A549 (cell line): ENCODE data around the gene AMIGO3. TPM values are rescaled to one million over a fixed set of nuclear protein-coding genes. Genes with fewer than 3 reads are reported as not detected.
"Not testable (repeated sequence)": the region's sequence is repeated elsewhere in the genome, so short reads cannot be mapped to it uniquely, and the experiment has no call there.

Source experiments
- ATAC-seq, 2 experiments: fragments of 200-7000 bp in 1 of 2; fragments of >200 bp in 1 of 2; cut with Nextera tagmentation in 1 of 2; cut with Tn5 transposase in 1 of 2; 3 replicates each; pipeline versions ENCODE4 v1.8.0 to v1.9.1; 2018 to 2020; ENCODE audit warnings: mild to moderate bottlenecking in 1 of 2, moderate library complexity in 1 of 2
- CTCF ChIA-PET: fragments of 300-600 bp; sonication (Branson Sonifier 250); formaldehyde crosslinking; extraction: SDS; loops from one replicate; lab custom pipeline; 2021; ENCODE audit warnings: antibody characterized with exemption, inconsistent platforms; lab: Yijun Ruan, JAX
- POLR2A ChIA-PET: fragments of 350-600 bp; formaldehyde crosslinking; extraction: SDS; loops from one replicate; lab custom pipeline; 2021; ENCODE audit warnings: antibody characterized with exemption, inconsistent platforms; lab: Yijun Ruan, JAX
- DNase-seq, 2 experiments: peaks; one replicate each; pipeline versions ENCODE4 v3.0.0 to v3.0.0-alpha.2; 2011 to 2016; ENCODE audit warnings: low read depth in 1 of 2, low spot score in 1 of 2
- FAIRE-seq: peaks from 2 replicates; lab custom pipeline; 2011; peaks lifted over from hg19 to GRCh38; lab: Jason Lieb, UNC
- H3K27ac ChIP-seq, 2 experiments: fragments of >200 bp; sonication (Bioruptor Twin); formaldehyde crosslinking; 3 replicates each; pipeline ENCODE4 v1.5.1; 2016 to 2017
- H3K4me1 ChIP-seq: fragments of >200 bp; sonication (Bioruptor Twin); formaldehyde crosslinking; 3 replicates; pipeline ENCODE4 v1.6.1; 2016
- H3K4me2 ChIP-seq: fragments of >200 bp; sonication (Bioruptor Twin); formaldehyde crosslinking; 3 replicates; pipeline ENCODE4 v1.6.1; 2016
- H3K4me3 ChIP-seq: fragments of >200 bp; sonication (Bioruptor Twin); formaldehyde crosslinking; 3 replicates; pipeline ENCODE4 v1.5.1; 2016
- H3K9me3 ChIP-seq: fragments of >200 bp; sonication (Bioruptor Twin); formaldehyde crosslinking; 3 replicates; pipeline ENCODE4 v1.6.1; 2016
- PHF8 ChIP-seq: fragments of 200-600 bp; sonication (generic); IDR thresholded peaks from 2 replicates; pipeline ENCODE4 v1.6.1; 2016; ENCODE audit warnings: low read depth, mild to moderate bottlenecking, antibody characterized with exemption, moderate library complexity, borderline replicate concordance
- REST ChIP-seq: fragments of 200-600 bp; sonication (generic); IDR thresholded peaks from 2 replicates; pipeline ENCODE4 v1.6.1; 2016; ENCODE audit warnings: antibody characterized with exemption, mild to moderate bottlenecking, moderate library complexity
- WGBS: methylation state at CpG from one replicate; pipeline ENCODE4 v1.1.6; 2017; ENCODE audit errors: missing lambda C conversion rate; 5-methylcytosine and 5-hydroxymethylcytosine counted together
- polyA plus RNA-seq, 4 experiments: library from polyadenylated mRNA; depleted of rRNA in 3 of 4; stranded (reverse); fragments of >200 nt; fragmentation: RNase III in 1 of 4; extraction: RNeasy Plus Mini Kit Qiagen cat#74134 plus additional on column Dnase treatment in 1 of 4; gene quantifications; 2 replicates in 3 of 4; 3 replicates in 1 of 4; pipeline ENCODE4 v1.2.3, GENCODE V29; 2011 to 2017

Gene AMIGO3
- polyA plus RNA-seq, 2 of the 4 experiments (the other 2 are of a cell fraction): 0.03 TPM; not detected in 1

DNA sequence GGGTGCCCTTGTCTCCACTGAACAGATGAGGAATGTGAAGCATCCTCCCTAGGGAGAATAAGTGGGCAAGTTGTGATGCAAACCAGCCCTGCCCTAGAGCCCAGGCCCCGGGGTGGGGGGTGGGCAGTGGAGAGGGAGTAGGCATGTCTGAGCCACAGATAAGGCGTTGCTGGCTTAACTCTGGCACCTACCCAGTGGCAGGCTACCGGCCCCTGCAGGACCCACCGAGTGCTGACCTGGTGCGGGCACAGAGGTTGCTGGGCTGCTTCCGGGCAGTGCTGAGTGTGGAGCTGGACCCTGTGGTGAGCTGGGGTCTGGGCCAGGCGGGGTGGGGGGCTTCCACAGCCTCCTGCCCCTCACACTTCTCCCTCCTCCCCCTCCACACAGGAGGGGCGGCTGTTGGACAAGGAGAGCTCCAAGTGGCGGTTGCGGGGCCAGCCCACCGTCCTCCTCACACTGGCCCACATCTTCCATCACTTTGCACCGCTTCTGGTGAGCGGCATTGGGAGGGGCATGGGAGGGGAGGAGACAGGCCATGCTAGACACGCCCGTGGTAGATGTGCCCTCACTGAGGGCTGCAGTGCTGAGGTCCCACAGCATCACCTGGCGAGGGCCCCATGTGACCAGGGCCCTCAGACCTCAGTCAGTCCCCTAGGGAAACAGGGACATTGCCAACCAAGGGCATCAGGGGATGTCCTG lies 20.1 kb downstream of the AMIGO3 start:
- POLR2A ChIA-PET: no interaction called here
- Histone ChIP-seq H3K27ac (no peak overlapping the region), H3K4me2 (no peak overlapping the region), H3K9me3 (no peaks in the 10 kb centered on the region), H3K4me3 (no peak overlapping the region), H3K4me1 (no peaks in the 10 kb centered on the region)
- CTCF ChIA-PET: interaction anchor here (0.6 to 3.5 kb wide), 5 partner anchors 9 to 202 kb away, joined by 3 to 12 read pairs (median 4); partner anchors contain the start of genes MST1 and RNF123
- DNase-seq (no peak), ATAC-seq (no peak), FAIRE-seq (no peak)
- no peak for TF ChIP-seq PHF8
- TF ChIP-seq, all 56 proteins: peak for 0
- WGBS: no CpG with 5 or more reads among the region's 16 CpGs

DNA sequence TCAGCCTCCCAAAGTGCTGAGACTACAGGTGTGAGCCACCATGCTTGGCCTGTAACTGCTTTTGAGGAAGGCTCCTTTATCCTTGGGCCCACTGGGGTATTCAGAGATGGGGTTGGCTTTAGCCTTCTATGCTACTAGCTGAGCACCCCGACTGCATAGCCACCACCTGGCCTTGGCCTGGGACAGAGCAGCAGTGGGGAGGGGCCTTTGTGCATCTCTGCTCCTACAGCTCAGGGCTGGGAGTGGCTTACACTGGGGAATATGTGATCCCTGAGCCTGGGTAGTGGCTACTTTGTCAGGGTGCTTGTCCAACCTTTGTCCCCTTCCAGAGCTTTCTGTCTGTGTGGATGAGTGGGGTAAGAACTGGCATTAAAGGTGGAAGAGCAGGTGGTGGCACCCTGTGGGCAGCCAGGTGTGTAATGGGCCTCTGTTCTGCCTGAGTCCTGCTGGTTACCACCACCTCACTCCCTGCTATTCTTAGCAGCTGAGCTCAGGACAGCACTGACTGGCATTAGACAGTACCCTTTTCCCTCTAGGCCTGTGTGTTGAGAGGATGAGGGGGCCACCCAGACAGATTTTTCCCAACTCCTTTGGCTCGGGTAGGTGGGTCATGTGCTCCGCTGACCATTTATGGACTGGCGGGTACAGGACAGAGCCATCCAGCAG lies 24.0 kb downstream of the AMIGO3 start:
- DNase-seq, POLR2A ChIA-PET, H3K4me3 ChIP-seq, H3K9me3 ChIP-seq, H3K27ac ChIP-seq, H3K4me1 ChIP-seq, FAIRE-seq, ATAC-seq, H3K4me2 ChIP-seq: not testable (repeated sequence)
- CTCF ChIA-PET: interaction anchor here (1.2 to 2.9 kb wide), 2 partner anchors 18 to 144 kb away, joined by 3 to 9 read pairs; no protein-coding TSS in a partner anchor
- 73% methylated on average over 3 of the region's 4 CpGs for WGBS

GRCh38 chr3:49694409-49695070 lies 24.9 kb downstream of the AMIGO3 start:
- DNase-seq, H3K27ac ChIP-seq, POLR2A ChIA-PET, H3K9me3 ChIP-seq, FAIRE-seq, H3K4me2 ChIP-seq, H3K4me3 ChIP-seq, H3K4me1 ChIP-seq, ATAC-seq: not testable (repeated sequence)
- CTCF ChIA-PET: interaction anchor here (1.2 kb wide), 1 partner anchor 17 kb away, joined by 3 read pairs; no protein-coding TSS in a partner anchor
- WGBS: 66% methylated on average over 5 of the region's 6 CpGs

DNA sequence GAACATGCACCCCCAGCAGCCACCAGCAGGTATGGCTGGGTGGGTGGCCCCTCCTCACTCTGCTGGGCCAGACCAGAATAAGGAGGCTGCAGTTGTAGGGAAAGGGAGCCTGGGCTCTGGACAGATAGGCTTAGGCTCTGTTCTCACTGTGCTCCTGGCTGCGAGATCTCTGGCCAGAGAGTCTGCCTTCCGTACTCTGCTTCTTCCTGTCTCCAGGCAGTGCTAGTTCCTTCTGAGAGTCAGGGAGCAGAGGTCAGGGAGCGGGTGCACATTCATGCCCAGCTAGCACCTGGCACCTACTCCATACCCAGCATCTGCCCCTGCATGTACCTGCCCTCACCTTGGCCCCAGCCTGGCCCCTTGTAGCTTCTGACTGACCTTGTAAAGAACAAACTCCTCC lies 28.0 kb downstream of the AMIGO3 start:
- CTCF ChIA-PET: interaction anchor here (2.9 kb wide), 1 partner anchor 152 kb away, joined by 13 read pairs; no protein-coding TSS in a partner anchor
- not testable (repeated sequence) for FAIRE-seq
- POLR2A ChIA-PET: interaction anchor here (0.6 kb wide), 1 partner anchor 595 kb away, joined by 4 read pairs; no protein-coding TSS in a partner anchor

GRCh38 chr3:49690856-49691255 lies 28.6 kb downstream of the AMIGO3 start:
- ChIA-PET CTCF (interaction anchor here (2.9 kb wide), 1 partner anchor 151 kb away, joined by 13 read pairs; no protein-coding TSS in a partner anchor), POLR2A (interaction anchor here (0.6 kb wide), 1 partner anchor 594 kb away, joined by 4 read pairs; no protein-coding TSS in a partner anchor)
- H3K27ac ChIP-seq, H3K9me3 ChIP-seq, DNase-seq, H3K4me3 ChIP-seq, H3K4me1 ChIP-seq, FAIRE-seq, ATAC-seq: not testable (repeated sequence)
- H3K4me2 ChIP-seq: peak overlapping the region; percentile 81
- WGBS: 100% methylated on average over 2 of the region's 3 CpGs

More for the DNA sequence above, 28.0 kb downstream of the AMIGO3 start:
- WGBS: 100% methylated on average over 3 of the region's 3 CpGs
- H3K27ac ChIP-seq, H3K9me3 ChIP-seq, H3K4me2 ChIP-seq, H3K4me1 ChIP-seq, ATAC-seq, H3K4me3 ChIP-seq, DNase-seq: not testable (repeated sequence)

GRCh38 chr3:49689908-49690624 lies 29.4 kb downstream of the AMIGO3 start:
- H3K9me3 ChIP-seq, H3K4me1 ChIP-seq, POLR2A ChIA-PET, FAIRE-seq, DNase-seq: not testable (repeated sequence)
- TF ChIP-seq REST: peak; percentile 54; the same call in 1 of the 2 replicates
- peak in 1 of 2 experiments; percentile 0; a peak in 1 of 6 replicates for ATAC-seq
- CTCF ChIA-PET: interaction anchor here (1.0 to 2.9 kb wide), 3 partner anchors 9 to 150 kb away, joined by 3 to 13 read pairs (median 4); no protein-coding TSS in a partner anchor
- Histone ChIP-seq H3K4me2 (peak overlapping the region; percentile 81), H3K4me3 (peak overlapping the region; percentile 92), H3K27ac (peak overlapping the region; percentile 86 to 95)
- WGBS: 25% methylated on average over 5 of the region's 16 CpGs
